T-helper 1 cell (primary cell): ENCODE results near the gene MACF1.
"Not testable (repeated sequence)": the region's sequence is repeated elsewhere in the genome, so short reads cannot be mapped to it uniquely, and the experiment has no call there.

Experiments
- DNase-seq, 5 donors: peaks; one replicate each; pipeline ENCODE4 v3.0.0-alpha.2; 2012 to 2020

Gene MACF1

DNA sequence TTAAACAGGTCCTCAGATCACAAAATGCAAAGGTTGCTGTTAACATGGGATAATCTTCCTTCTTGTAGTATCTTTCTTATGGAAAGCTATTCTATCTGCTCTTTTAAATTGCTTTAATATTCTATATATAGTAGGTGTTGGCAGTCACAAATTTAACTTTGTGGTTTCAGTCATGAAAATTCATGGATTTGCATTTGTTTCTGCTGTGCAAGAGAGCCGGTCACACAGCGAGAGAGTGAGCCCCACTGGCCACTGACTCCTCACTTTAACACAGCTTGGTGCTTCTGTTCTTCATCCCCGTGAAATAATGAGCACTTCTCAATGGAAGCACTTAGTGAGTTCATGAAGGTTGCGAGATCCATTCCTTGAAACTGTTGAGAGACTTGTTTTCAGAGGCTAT lies 268.8 kb downstream of the MACF1 start:
- DNase-seq, result no peak

DNA sequence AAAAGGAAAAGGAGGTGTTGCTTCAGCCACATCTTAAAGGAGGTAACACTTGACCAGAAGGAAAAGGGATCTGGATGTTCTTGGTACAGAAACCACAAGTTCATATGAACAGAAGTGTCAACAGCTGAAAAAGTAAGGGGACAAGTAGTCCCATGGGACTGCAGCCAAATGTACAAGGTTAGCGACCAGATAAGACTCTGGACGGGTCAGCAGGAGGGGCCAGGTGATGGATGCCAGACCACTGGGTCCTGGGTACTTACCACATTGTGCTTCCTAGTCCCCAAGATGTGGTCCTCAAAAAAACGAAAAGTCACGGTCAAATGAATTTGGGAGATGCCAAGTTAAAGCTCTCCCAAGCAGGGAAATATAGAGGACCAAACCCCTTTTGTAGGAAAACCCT lies 270.3 kb downstream of the MACF1 start:
- no peak for DNase-seq

DNA sequence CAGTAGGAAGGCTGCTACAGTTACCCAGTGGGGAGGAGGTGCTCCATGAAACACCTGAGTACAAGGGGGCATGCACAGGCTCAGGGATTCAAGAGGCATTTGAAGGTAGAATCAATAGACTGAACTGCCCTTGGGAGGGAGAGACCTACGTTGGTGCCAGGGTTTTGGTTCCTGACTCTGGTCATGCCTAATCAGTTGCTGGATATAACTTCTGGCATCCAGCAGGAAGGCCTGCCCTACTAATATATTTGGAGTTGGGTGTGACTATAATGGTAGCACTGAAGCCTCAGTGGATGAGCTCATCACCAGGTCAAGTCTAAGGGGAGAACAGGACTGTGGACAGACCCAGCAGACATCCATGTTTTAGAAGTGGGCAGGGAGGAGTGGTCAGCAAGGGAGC lies 271.1 kb downstream of the MACF1 start:
- not testable (repeated sequence) for DNase-seq

DNA sequence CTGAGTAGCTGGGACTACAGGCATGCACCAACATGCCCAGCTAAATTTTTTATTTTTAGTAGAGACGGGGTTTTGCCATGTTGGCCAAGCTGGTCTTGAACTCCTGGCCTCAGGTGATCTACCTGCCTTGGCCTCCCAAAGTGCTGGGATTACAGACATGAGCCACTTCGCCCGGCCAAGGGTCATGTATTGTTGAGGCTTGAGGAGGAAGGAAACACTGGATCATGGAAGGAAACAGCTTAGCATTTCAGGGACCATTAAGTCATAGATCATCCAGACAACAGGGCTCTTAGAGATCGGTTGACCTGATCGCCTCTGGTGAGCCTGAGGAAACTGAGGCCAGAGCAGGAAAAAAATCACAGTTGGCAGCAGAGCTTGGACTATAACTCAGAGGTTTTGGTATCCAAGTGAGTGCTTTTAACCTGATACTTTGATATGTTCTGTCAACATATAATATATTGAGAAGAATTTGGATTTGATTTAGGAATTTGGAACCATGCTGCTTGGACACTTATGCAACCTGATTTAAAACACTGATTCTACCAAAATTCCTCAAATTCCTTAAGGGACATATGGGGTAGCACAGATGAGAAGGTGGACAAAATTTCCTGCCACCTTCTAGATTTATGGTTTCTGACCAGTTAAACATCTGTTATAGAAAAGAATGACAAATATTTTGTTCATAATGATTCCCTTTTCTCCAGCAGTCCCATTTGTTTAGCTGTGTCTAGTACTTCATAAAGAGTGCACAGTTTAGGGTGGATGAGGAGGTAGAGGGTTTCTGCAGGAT lies 273.8 kb downstream of the MACF1 start:
- no peak for DNase-seq

DNA sequence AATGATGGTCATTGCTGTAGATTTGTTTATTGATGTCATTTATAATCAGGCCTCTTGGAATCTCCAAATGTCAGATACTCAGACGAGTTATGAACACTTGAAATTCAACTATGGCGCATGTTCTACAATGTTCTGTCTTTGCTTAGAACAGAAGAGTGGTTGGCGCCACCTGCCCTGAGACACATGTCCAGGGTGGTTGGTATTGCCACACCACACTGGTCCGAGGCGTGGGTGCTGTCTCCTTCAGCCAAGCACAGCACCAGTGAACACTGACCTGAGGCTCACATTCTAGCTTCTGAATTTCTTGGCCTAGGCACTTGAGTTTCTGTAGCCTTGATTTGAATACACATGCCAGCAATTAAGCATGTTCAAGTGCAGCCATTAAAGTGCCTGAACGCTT lies 276.8 kb downstream of the MACF1 start:
- no peak for DNase-seq

DNA sequence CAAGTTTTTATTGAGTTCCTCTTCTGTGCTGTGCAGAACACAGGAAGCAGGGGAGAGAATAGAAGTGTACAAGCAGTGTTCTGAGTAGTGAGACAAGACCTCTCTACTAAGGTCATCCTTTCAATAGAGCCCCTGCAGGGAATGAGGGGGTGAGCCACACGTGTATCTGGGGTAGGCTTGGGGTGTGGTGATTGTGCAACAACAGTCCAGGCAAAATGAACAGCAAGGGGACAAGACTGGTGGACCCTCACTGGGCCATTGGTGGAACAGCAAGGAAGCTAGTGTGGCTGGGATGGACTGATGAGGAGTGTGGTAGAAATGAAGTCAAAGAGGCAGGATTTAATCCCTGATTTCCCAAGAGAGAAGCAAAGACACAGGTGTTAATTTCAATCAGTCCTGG lies 278.8 kb downstream of the MACF1 start:
- DNase-seq, result no peak

DNA sequence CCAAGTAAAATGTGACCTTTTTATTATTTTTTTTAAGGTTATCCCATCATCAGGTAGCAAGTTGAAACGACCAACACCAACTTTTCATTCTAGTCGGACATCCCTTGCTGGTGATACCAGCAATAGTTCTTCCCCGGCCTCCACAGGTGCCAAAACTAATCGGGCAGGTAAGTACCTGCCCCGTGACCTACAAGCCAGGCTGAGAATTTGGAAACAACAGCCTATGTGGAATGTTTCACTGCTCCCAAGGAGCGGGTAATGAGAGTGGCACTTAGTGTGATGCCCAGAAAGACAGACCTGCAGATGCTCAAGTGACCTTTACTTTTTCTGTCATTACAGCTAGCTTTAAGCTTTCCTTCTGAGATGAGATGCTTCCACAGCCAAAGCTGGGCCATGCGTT lies 280.1 kb downstream of the MACF1 start:
- DNase-seq, result no peak

DNA sequence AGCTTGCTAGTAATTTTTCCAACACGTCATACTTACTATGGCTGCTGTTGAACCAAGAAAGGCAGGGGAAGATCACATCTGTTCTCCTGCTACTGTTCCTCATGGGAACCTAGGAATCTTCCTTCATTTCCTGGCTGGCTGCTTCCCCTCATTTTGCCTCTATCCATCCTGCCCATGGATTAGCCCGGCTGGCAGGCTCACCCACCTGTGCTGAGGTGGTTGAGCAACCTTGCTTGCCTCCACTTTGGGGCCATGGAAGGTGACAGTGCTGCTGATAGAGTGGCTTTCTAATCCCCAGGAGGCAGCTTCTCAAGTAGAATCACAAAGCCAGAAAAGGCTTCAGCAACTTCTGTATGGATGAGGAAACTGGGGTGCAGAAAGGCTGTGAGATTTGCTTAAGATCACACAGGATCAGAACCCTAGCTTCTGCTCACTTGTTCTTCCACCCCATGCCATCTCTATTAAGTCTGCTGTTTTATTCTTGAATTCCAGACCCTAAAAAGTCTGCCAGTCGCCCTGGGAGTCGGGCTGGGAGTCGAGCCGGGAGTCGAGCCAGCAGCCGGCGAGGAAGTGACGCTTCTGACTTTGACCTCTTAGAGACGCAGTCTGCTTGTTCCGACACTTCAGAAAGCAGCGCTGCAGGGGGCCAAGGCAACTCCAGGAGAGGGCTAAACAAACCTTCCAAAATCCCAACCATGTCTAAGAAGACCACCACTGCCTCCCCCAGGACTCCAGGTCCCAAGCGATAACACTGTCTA lies 280.7 kb downstream of the MACF1 start:
- no peak for DNase-seq

DNA sequence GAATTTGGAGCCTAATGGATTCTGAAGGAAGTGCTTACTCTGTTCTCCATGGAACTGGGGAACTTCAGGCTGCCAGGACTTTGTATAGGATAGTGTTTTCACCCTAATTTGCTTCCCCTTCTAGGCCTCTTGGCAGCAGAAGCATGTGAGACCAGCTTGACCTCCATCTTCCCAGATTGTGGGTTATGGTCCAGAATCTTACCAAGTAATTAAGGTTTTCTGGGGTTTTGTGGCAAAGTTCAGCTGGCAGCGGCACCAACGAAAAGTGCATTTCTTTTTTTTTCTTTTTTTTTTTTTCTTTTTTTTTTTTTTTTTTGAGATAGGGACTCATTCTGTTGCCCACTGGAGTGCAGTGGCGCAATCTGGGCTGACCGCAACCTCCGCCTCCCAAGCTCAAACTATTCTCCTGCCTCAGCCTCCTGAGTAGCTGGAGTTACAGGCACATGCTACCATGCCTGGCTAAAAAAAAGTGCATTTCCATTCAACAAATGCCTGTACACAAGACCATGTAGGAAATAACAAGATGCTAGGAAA lies 283.6 kb downstream of the MACF1 start:
- DNase-seq, result no peak

DNA sequence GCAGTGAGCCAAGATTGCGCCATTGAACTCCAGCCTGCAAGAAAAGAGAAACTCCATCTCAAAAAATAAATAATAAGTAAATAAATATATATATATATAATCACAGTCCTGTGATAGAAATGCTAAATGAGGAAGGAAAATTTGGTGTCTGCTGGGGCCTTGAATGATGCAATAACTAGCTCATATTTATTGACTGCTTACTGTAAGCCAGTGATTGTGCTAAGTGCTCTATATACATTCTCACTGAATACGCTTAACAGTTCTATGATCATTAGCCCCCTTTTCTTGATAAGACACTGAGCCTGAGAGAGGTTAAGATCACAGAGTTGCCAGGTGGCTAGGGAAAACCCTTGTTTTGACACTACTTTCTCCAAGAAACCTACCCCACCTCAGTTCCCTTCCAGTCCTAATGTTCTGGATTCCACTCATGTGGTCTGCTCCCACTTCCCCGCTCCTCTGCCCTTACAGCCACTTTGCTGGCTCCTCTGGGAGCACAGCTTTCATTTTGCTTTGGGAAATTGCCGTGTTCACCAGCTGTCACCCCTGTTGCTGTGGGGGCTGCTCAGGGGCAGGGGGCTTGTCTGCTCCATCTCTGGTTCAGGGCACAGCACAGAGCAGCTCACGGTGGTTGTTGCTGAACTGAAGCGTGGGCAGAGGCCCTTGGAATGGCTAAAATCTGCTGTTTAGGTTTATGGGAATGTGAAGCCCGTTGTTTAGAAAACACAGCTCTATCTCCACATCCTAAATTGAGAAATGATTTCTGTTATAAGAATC lies 284.5 kb downstream of the MACF1 start:
- no peak for DNase-seq

DNA sequence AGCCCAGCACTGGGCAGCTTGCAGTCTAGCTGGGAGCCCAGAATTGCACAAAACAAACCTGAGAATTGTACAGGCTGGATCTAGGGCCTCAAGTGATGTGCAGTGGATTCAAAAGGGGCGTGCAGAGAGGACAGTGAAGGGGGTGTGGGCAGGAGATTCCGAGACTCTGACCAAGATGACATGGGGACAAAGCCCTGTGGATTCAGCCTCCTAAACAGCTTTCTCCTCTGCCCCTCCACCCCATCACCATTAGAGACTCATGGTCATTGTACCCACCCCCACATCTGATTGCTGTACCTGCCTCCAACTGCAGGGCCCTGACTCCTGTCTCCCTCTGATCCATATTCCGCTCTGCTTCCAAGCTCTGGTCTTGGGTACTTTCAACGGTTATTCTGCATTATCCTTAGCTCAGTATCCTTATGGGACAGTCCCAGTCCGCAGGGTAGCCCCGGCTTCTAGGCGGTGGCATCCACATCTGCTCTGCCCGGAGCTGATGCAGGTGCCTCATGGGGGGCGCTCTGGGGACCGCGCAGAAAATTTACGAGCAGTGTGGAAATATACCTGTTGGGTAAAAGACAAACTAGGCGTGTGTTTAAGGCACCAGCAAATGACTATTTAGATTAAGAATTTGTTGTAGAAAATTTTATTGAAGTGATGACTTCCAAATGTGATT lies 285.2 kb downstream of the MACF1 start:
- no peak for DNase-seq

DNA sequence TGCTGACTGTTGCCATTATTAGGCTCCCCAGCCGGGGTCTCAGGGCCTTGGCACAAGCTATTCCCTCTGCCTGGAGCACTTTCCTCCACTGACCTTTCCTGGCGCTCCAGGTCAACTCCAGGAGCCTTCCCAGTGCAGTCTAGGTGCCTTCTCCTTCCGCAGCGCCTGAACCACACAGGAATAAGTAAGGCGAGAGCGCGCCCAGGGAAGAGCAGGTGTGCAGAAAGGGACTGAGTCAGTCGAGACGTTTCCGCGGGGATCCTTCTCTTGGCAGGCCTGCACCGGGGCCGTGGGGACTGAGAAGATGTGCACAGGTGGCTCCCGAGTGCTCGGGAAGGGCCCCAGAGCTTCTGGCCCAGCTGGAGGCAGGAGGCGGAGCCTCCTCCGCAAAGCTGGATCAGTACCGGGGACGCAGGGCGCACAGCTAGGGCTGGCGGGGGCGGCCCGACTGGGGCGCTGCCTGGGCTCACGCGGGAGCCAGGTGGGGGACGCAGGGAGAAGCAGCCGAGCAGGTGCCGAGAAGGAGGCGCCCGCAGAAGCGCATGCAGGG lies 286.2 kb downstream of the MACF1 start:
- DNase-seq, result peak in 3 of 5 donors; percentile 10 to 15 (median 10)

DNA sequence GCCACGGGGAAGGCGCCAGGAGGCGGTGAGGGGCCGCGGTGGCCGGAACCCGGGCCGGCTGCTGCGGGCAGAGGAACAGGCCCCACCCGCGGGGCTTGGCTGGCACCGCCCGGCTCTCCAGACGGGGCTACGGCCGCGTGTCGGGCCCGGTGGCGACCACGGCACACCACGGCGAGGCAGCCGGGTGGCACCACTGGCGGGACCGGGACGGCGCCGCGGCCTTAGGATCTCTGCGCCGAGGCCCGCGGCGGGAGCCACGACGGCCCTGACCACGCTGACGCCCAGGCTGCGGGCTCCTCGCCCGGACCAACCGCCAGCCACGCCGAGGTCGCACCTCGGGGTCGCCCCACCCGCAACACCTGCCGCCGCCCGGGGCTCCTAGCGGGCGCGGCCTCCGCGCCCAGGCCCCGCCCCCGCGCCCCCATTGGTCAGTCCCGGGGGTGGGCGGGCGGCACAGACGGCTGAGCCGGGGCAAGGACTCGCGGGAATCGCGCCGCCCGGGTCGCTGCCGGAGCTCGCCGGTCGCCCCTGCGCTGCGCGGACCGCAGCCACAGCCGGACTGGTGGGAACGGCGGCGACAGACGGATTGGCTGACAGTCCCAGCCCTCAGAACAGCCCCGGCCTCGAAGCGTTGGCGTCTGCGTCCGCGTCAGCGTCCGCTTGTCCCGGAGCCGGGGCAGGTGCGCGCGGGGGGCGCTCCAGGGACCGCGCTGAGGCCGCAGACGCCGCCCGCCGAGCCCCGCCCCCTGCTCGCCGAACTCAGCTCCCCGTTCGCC lies 286.8 kb downstream of the MACF1 start, which contains the start of gene BMP8A:
Gene BMP8A, plus strand, starts transcription at position 491 of the 776 bp plus-strand sequence. CDS start 356 bp downstream, outside the sequence.
- peak; percentile 57 to 77 (median 63) for DNase-seq

DNA sequence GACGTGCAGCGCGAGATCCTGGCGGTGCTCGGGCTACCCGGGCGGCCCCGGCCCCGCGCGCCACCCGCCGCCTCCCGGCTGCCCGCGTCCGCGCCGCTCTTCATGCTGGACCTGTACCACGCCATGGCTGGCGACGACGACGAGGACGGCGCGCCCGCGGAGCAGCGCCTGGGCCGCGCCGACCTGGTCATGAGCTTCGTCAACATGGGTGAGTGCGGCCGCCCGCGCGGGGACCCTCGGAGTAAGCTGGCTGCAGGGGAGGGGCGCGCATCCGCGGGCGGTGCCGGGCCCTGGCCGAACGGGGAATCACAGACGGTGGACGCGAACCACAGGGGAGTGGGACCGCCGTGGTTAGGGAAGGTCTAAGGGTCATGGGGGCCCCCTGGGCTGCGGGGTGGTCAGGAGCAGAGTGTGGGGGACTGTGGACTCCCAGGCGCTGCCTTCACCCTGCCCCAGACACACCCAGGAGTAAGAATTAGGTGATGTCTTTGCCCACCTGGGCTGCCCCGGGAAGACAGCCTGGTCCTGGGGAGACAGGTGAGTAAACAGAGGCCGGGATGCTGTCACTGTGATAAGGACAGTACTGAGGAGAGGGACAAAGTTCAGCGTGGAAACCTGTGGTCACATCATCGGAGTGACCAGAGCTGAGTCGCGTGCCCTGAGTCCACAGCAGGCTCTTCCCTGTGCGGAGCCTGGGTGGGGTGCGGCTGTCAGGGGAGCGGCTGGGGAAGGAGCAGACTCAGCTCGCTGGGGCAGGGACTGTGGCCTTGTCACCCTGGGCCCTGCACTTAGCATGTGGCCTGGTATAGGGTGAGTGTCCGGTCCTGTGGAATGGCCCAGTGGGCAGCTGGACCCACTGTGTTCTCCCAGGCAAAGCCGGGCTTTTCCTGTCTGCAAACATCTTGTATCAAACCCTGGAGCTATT lies 287.9 kb downstream of the MACF1 start:
- DNase-seq, result not testable (repeated sequence)

DNA sequence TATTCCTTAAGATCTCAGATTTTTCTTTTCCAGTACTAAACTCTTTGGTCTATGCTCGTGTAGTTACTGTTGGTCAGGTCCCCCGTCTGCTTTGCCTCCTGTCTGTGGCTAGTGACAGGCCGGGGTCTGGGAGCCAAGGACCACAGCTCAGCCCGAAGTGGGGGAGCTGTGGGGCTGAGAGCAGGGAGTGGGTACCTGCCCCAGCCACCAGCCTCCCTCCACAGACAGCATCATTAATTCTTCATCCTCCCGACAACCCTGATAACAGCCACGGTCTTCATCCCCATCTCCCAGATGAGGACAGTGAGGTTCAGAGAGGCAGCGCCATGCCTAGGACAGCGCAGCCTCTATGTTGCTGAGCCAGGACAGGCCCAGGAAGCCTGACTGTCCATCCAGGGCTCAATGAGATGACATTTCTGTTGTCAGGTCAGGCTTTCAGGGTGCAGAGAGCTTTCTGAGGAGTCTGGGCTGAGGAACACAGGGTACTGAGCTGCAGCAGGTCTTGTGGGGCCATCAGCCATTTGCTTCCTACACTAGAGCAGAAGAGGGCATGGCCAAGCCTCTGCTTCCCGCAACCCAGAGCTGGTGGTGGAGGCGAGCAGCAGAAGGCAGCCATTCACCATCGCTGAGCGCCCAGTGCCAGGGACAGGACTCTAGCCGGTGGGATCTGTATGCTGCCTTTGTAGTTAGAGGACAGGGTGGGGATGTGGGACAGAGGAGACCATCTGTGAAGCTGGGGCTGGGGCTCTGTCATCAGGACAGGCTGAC lies 288.7 kb downstream of the MACF1 start:
- not testable (repeated sequence) for DNase-seq

DNA sequence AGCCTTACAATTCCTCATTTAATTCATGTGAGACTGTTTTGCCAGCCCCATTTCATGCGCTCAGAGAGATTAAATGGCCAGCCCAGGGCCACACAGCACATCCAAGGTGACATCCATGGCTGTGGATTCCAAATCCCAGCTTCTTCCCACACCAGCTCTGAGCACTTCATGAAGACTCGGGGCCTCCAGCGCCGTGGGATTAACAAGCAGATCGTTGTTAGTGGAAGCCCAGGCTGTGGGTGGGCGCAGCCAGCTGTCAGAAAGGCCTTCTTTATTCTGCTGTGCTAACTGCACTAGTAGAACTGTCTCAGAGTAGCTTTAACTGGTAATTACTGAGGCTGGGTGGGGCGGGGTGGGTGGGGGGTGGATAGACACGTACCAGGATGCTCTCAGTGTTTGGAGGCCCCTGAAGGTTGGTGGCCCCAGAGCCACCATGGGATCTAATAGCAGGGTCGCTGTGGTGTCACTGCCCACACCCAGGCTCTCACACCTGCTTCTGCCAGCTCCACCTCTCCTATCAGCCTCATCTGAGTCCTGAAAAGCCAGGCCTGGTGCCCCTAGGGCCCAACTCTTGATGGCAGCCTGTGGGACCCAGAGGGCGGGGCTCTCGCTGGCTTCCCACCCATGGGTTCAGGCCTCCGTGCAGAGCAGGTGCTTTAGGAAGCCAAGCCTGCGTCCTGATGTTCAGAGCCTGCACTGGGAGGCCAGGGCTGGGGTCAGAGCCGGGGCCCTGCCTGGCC lies 290.3 kb downstream of the MACF1 start:
- DNase-seq, result no peak

DNA sequence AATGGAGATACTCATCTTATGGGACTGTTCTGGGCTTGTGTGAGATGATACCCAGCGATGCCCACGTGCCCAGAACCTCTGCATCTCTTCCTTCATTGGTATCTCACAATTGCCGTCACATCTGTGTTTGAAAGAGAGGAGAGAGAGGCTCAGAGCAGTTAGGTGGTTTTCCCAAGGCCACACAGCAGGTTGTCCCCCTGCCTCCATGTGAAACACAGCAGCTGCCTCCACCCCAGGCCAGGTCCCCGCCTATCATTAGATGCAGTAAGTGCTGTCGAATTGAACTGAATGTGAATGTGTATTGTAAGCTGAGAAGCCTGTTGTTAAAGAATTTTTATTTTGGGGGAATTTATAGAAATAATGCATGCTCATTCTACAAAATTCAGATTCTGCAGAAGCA lies 292.0 kb downstream of the MACF1 start:
- DNase-seq, result not testable (repeated sequence)

DNA sequence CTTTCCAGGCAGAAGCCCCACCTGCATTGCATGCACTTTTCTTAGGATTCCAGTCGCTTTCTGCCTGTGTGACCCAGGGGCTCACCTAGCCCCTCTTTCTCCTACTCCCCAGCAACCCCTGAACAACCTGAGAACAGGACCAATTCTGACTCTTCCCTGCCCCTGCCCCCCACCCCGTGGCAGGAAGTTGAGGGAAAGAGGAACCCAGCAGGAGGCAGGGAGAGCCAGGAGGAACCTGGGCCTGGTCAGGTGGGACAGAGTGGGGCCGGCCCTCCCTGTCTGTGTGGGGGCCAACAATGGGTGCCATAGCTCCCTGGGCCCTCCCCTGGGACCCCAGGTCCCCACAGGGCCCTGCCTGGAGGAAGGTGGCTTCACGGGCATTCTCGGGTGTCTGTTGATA lies 293.1 kb downstream of the MACF1 start:
- no peak for DNase-seq
